MM.1S (cell line): Measurements from ENCODE around the gene PRDX2.

ENCODE experiments used
- EZH2 ChIP-seq: fragments of 300-600 bp; sonication (generic); optimal IDR thresholded peaks from 2 replicates; pipeline ENCODE3; 2017; ENCODE audit warnings: low read depth, mild to moderate bottlenecking, antibody characterized with exemption, low read length, mixed read lengths
- EZH2phosphoT487 ChIP-seq: fragments of 300-600 bp; sonication (generic); IDR thresholded peaks from 2 replicates; pipeline ENCODE4 v1.6.1; 2018; ENCODE audit warnings: antibody characterized with exemption, low read length
- TF ChIP-seq, protein P1 (sequence below): fragments of 300-600 bp; sonication (generic); IDR thresholded peaks from 2 replicates; pipeline ENCODE4 v1.5.1; 2016; ENCODE audit warnings: antibody characterized with exemption, low read length, mixed read lengths

DNA sequence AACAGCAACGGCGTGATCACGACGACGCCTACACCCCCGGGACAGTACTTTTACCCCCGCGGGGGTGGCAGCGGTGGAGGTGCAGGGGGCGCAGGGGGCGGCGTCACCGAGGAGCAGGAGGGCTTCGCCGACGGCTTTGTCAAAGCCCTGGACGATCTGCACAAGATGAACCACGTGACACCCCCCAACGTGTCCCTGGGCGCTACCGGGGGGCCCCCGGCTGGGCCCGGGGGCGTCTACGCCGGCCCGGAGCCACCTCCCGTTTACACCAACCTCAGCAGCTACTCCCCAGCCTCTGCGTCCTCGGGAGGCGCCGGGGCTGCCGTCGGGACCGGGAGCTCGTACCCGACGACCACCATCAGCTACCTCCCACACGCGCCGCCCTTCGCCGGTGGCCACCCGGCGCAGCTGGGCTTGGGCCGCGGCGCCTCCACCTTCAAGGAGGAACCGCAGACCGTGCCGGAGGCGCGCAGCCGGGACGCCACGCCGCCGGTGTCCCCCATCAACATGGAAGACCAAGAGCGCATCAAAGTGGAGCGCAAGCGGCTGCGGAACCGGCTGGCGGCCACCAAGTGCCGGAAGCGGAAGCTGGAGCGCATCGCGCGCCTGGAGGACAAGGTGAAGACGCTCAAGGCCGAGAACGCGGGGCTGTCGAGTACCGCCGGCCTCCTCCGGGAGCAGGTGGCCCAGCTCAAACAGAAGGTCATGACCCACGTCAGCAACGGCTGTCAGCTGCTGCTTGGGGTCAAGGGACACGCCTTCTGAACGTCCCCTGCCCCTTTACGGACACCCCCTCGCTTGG lies 9.3 kb downstream of the PRDX2 start:
- TF ChIP-seq, protein P1, sequence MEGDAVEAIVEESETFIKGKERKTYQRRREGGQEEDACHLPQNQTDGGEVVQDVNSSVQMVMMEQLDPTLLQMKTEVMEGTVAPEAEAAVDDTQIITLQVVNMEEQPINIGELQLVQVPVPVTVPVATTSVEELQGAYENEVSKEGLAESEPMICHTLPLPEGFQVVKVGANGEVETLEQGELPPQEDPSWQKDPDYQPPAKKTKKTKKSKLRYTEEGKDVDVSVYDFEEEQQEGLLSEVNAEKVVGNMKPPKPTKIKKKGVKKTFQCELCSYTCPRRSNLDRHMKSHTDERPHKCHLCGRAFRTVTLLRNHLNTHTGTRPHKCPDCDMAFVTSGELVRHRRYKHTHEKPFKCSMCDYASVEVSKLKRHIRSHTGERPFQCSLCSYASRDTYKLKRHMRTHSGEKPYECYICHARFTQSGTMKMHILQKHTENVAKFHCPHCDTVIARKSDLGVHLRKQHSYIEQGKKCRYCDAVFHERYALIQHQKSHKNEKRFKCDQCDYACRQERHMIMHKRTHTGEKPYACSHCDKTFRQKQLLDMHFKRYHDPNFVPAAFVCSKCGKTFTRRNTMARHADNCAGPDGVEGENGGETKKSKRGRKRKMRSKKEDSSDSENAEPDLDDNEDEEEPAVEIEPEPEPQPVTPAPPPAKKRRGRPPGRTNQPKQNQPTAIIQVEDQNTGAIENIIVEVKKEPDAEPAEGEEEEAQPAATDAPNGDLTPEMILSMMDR, result no peak
- no peak for TF ChIP-seq EZH2
- no peak for TF ChIP-seq EZH2phosphoT487
